ENCODE measurements around the gene COX4I1. TPM values are rescaled to one million over a fixed set of nuclear protein-coding genes. Genes with fewer than 3 reads are reported as not detected.

The COX4I1 gene
- total RNA-seq, 1 experiment from 2014 or later = 506 TPM

- peak overlapping the region; percentile 24; the same call in 1 of the 2 replicates for H3K14ac ChIP-seq (ENCODE audit: insufficient read depth, low read length)
- H4K91ac ChIP-seq (ENCODE audit: insufficient read length, low read depth, low read length) = no peak overlapping the region
- H3K27ac ChIP-seq (ENCODE audit: insufficient read length, low read depth, low read length) = no peak overlapping the region
- no peak overlapping the region for H3K9ac ChIP-seq (ENCODE audit: extremely low read depth, insufficient read length, low read length)
- WGBS (ENCODE audit: extremely low coverage, insufficient read length, low lambda C conversion rate) = no CpG with 5 or more reads among the region's 8 CpGs
- no peak overlapping the region for H2AFZ ChIP-seq (ENCODE audit: low read length)
- H2BK5ac ChIP-seq (ENCODE audit: insufficient read length, low read length) = no peak overlapping the region
- no peak overlapping the region for H2BK120ac ChIP-seq (ENCODE audit: low read depth, low read length, poor library complexity, severe bottlenecking)
- no peaks in the 10 kb centered on the region for H4K20me1 ChIP-seq (ENCODE audit: control insufficient read depth, insufficient read depth, insufficient read length)
- H3K27me3 Mint-ChIP-seq (ENCODE audit: low read depth) = peaks cover 2% of the 10 kb centered on the region; the same call in 1 of the 2 replicates
- H2BK15ac ChIP-seq (ENCODE audit: low read depth, low read length) = no peak overlapping the region
- no peak overlapping the region for H4K8ac ChIP-seq (replicated peaks; ENCODE audit: insufficient read length, low read depth, low read length)
- H3K36me3 Mint-ChIP-seq (ENCODE audit: insufficient read depth in 1 of 3, low read depth in 3 of 3) = peaks cover 0 to 8% (median 0%) of the 10 kb centered on the region in 3 experiments; a peak in 3 of 7 replicates
- H3K9me3 Mint-ChIP-seq = no peaks in the 10 kb centered on the region
- H3K23ac ChIP-seq (ENCODE audit: insufficient read length, low read depth, low read length) = no peak overlapping the region
- H2BK12ac ChIP-seq (ENCODE audit: insufficient read length, low read depth, low read length) = no peak overlapping the region
- no peaks in the 10 kb centered on the region for H3K79me1 ChIP-seq (ENCODE audit: insufficient read depth, low read depth, low read length, poor library complexity, severe bottlenecking)
- TF ChIP-seq, protein P1, sequence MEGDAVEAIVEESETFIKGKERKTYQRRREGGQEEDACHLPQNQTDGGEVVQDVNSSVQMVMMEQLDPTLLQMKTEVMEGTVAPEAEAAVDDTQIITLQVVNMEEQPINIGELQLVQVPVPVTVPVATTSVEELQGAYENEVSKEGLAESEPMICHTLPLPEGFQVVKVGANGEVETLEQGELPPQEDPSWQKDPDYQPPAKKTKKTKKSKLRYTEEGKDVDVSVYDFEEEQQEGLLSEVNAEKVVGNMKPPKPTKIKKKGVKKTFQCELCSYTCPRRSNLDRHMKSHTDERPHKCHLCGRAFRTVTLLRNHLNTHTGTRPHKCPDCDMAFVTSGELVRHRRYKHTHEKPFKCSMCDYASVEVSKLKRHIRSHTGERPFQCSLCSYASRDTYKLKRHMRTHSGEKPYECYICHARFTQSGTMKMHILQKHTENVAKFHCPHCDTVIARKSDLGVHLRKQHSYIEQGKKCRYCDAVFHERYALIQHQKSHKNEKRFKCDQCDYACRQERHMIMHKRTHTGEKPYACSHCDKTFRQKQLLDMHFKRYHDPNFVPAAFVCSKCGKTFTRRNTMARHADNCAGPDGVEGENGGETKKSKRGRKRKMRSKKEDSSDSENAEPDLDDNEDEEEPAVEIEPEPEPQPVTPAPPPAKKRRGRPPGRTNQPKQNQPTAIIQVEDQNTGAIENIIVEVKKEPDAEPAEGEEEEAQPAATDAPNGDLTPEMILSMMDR (conservative IDR thresholded peaks at IDR 0.05) = no peak
- H3T11ph ChIP-seq (ENCODE audit: low read length) = no peak overlapping the region
- peaks cover 3% of the 10 kb centered on the region; the same call in 1 of the 2 replicates for H3K4me1 ChIP-seq (ENCODE audit: insufficient read depth, low read length)
- H4K5ac ChIP-seq (ENCODE audit: insufficient read length, low read depth, low read length) = no peak overlapping the region
- peak overlapping the region in 2 of 3 experiments; percentile 56 to 78; a peak in 3 of 7 replicates for H3K27ac Mint-ChIP-seq
- H2BK20ac ChIP-seq (ENCODE audit: low read depth, low read length, poor library complexity, severe bottlenecking) = no peak overlapping the region
- H3K4ac ChIP-seq (ENCODE audit: low read depth, low read length) = no peak overlapping the region
- DNase-seq = no peak
- H3K27me3 ChIP-seq (ENCODE audit: insufficient read depth, low read length) = no peaks in the 10 kb centered on the region
- no peaks in the 10 kb centered on the region for H3K9me3 ChIP-seq (ENCODE audit: control insufficient read depth, low read depth, low read length)
- H3K4me3 Mint-ChIP-seq = no peak overlapping the region
- H3K23me2 ChIP-seq (ENCODE audit: insufficient read length, low read depth, low read length, poor library complexity, severe bottlenecking) = no peaks in the 10 kb centered on the region
- H3K79me2 ChIP-seq (ENCODE audit: insufficient read depth, low read length) = no peaks in the 10 kb centered on the region
- H2AK5ac ChIP-seq (ENCODE audit: insufficient read length, low read length) = no peak overlapping the region
- peaks cover 25 to 41% of the 10 kb centered on the region in 2 experiments for H3K4me1 Mint-ChIP-seq
- no peak overlapping the region for H3K56ac ChIP-seq (ENCODE audit: insufficient read length, low read depth, low read length)
- peak overlapping the region; percentile 10 for H3K18ac ChIP-seq (ENCODE audit: insufficient read length, low read depth, low read length)
- H3K4me2 ChIP-seq (ENCODE audit: insufficient read depth, insufficient read length, low read length) = no peak overlapping the region
These were observed 32.0 kb upstream of the COX4I1 start for GRCh38 chr16:85767531-85767930.

Measured in H9 (cell line).